Limb (tissue), 2 donors: ENCODE data around the gene SORCS3.

Source experiments
- DNase-seq, 2 donors: peaks; one replicate each; pipeline ENCODE4 v3.0.0-alpha.2; 2016; ENCODE audit errors: extremely low spot score in 2 of 2

Gene SORCS3

DNA sequence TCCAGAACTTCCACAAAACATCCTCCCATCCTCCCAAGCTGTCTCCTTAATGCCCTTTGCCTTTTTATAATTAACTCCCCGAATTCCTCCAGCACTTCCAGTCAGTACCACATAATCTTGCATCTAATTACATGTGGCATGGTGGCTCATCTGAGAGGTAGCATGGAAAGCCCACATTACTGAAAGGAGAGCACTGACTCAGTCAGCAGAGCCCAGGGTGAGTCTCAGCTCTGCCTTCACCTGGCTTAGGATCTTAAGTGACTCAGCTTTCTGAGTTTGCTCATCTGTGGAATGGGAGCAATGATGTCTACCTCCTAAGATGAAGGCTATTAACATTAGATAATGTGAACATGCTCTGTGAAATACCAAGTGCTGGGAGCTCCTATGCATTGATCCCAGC lies 433.9 kb downstream of the SORCS3 start:
- DNase-seq: no peak

DNA sequence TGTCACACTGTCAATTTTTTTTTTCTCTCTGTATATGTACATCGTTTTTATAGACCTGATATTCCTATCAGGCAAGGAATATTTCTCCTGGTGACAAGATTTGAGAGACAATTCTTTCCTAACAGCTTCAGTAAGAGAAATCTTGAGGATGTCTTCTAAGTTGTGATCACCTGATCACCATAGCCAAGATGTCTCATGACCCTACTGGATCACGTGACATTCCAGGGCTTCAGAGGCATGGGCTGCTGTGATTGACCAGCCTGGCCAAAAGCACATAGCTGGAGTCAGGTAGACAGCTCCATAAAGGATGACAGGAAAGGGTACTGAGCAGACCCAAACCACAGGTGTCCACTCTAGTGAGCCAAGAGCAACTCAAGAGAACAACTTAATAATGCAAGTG lies 444.9 kb downstream of the SORCS3 start:
- no peak for DNase-seq

DNA sequence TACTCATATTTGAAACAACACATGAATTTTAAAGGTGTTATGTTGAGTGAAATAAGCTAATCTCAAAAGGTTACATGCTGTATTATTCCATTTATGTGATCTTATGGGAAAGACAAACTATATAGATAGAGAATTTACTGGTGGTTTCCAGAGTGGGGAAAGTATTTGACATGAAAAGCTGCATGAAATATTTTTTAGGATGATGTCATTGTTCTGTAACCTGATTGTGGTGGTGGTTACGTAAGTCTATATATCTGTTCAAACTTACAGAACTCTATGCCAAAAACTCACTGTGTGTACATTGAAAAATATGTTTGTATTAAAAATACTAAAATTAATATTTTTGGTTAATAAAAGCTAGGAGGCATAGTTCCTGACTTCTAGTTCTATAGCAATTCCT lies 453.0 kb downstream of the SORCS3 start:
- no peak for DNase-seq

DNA sequence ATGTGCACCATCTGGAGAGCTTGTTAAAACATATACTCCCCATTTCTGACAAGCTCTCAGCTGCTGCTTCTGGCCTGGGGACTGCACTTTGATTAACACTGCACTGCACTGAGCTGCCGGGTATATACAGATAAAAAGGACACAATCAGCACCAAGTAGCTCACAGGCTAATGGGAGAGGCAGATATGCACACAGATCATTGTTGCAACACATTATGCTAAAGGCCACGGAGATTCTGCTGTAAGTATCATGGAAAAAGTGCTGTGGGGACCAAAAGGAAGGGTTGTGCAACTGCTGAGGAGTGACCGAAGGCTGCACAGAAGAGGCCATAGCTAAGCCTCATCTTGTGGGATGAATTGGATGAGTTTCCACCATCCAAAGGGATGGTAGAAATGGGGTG lies 455.2 kb downstream of the SORCS3 start:
- no peak for DNase-seq

DNA sequence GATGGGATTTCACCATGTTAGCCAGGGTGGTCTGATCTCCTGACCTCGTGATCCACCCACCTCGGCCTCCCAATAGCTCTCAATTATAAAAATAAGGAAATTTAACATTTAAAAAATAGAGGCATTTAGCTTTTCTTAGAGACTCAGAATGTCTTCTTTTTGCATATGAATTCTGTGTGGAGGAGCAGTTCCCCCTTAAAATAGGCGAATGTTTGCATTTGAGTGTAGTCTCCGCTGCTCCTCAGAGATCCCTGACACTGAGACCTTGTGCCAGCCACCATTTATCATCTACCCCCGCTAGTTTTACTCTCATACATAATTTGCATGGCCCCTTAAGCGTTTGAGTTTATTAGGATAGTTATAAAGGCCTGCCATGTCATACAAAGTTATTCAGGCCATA lies 461.9 kb downstream of the SORCS3 start:
- DNase-seq: no peak

DNA sequence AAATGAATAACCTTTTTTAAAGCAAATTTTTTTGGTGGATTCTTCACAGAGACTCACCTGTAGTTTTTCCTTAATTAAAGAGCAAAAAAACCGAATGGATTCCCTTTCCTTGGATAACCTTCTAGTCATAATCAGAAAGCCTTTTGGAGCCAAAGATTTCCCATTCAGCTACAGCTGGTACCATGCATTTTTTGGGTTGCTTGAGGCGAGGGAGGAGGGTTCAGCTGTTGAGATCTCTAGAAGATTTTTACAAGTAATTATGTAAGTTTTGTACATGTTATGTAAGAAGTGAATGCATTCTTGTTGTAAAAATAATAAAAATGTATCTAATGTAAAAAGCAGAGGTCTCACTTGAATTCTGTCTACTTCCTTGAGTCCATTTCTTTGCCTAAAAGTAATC lies 463.2 kb downstream of the SORCS3 start:
- DNase-seq: no peak

DNA sequence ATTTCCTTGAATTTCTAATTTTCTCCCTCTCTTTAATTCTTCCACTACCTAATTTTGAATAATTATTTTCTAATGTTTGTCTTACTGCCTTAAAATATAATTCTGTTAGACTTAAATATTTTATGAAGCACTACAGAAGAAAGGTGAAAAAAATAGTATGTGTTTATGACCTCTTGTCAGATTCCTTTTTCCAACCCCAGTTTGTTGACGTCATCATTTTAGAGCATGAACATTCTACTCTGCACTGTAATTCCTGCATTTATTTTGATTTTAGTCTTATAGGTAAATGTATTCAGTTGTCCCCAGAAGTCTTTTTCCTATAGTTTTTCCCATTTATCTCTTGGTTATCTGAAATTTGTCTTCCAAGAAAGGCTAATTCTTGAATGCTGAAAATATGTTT lies 468.1 kb downstream of the SORCS3 start:
- no peak for DNase-seq

DNA sequence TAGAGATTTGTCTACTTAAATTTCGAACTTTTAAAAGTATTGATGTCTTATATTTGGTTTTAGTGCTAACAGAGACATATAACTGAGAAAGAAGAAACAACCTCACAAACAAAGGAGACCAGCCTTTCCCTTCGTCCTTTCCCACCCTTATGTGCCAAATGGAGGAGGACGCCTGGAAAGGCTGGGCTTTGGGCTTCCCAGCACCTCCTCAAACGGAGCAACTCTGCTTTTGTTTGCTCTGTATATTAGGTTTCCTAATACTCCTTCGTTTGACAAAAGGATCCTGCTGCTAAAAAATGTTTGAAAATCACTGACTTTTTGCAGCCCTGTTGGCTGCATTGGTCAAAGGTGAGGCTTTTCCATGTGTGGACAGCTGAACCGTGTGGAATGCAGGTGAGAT lies 471.8 kb downstream of the SORCS3 start:
- no peak for DNase-seq

DNA sequence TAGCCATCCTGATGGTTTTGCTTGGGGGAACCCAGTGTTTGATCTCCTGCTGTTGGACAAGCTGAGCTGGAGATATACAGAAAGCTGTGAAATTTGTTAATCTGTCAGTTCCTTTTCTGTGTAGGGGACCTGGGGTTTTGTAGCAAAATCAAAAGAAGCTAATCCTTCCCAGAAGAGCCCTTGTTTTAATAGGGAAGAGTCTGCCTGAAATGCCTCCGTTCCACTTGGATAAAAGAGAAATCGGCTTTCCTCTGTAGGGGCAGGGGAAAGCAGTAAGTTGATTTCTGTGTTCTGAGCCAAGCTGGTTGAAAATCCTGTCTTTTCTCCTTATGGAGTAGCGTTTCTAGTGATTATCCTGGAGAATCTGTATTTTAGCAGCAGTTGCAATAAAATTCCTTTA lies 472.6 kb downstream of the SORCS3 start:
- no peak for DNase-seq

DNA sequence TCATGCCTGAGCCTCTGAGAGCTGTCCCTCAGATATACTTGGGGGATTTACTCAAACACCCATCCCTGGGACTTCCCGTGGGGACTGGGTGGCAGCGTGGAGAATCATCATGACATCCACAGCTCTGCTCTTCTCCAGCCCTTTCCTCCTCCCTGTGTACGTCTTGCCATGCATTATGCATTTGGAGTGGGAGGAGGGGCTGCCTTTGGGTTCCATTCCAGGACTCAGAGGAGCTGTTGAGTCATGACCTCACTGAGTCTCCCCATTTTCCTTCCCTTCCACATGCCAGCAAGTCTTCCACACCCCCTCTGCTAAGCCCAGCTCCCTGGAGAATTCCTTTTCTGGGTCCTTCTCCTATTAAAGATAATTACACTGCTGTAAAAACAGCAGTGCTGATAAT lies 480.7 kb downstream of the SORCS3 start:
- DNase-seq: no peak

DNA sequence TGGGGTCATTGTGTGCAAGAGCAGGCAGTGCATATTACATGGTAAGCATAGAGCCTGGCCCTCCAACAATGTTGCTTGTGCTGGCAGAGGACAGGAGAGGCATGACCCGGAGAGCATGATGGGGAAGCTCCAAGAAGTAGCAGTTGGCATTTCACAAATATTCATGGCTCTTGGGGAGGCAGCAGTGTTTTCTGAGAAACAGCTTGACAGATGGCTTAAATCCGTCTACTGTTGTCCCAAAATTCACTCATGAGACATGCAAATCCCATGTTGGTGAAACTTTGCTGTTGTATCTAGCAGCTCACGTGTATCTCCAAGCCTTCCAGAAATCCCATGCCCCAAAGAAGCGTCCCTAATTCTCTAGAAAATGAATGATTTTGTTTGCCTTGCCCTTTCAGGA lies 487.0 kb downstream of the SORCS3 start:
- no peak for DNase-seq

DNA sequence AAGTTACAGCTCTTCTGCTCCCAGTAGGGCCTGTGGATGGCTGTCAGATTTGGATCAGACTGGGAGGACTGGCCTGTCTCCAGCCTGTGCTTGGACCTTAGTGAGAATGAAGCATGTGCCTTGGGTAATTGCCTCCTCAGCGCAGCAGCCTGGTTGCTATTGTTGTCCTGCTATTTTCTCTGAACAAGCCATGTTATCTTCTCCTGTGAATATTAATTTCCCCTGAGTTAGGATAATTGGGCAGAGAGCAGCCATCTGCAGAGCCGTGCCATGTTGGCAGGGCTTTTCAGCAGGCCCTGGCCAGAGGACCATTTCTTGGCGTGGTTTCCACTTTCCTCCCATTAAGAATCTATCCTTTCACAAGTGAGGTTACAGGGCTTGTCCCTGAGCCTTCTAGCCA lies 497.3 kb downstream of the SORCS3 start:
- no peak for DNase-seq

DNA sequence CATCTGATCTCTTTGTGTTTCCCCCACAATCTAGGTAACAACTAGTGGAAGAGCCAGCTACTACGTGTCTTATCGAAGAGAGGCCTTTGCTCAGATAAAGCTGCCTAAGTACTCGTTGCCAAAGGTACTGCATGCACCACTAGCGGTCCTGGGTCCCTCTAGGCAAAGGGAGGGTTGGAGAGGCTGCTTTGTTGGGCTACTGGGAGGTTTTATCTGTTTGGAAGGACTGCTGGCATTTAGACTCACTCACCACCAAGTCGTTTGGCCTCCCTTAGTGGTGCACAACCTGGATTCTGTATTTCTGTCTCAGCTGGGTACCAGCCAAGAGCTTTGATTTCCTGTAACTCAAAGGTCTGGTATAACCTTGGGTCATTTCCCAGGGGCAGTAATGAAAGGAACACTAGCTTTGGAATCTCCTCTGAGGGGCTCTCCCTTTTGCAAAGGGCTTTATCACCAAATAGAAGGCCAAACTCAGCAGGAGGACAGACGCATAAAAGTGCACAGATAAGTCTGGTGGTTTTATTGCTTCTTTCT lies 498.3 kb downstream of the SORCS3 start:
- no peak for DNase-seq

DNA sequence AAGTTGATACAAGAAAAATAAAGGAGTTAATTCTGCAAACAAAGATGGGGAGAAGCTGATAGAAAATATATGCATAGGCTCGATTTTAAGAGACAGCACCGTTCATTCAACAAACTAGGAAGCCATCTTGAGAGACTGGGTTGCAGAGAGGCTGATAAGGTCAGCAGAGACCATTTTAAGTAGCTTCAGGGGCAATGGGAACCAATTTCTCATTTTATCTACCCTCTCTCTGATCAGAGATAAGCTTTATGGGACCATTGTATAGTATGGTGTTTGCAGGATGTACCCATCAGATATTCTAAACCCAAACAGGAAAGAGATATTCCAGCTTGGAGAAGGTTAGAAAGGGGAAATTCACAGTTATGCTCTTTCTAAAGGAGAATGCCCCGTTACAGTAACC lies 499.5 kb downstream of the SORCS3 start:
- no peak for DNase-seq

DNA sequence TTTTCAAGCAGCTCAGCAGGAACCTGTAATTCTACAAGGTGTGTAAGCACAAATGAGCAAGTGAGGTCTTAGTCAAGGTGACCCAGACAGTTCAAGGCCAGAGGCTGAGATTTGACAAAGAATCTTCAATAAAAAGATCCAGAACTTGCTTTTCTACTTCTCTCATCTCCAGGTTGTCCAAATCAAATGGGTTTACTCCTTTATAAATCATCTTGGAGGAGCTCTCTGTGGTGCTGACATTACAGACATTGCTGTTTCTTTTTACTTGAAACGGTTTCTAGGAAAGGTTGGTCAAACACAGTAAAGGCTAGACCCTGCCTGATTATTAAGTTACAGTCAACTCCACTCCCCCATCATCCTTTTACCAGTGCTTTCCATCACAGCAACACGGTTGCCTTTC lies 504.6 kb downstream of the SORCS3 start:
- DNase-seq: no peak

DNA sequence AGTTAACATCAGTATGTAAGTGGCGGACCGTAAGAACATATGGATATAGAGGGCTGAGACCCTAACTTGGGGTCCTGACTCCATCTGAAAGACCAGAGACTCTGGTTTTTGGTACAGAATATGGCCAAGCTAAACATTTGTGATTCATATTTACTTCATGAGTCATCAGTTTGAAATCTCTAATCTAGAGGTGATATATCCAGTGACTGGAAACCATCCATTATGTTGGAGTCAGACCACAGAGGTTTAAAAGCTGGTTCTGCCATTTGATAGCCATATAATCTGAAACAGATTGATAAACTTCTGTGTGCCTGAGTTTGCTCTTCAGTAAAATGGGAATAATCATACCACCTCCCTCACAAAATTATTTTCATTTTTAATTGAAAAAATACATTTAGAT lies 505.3 kb downstream of the SORCS3 start:
- no peak for DNase-seq

DNA sequence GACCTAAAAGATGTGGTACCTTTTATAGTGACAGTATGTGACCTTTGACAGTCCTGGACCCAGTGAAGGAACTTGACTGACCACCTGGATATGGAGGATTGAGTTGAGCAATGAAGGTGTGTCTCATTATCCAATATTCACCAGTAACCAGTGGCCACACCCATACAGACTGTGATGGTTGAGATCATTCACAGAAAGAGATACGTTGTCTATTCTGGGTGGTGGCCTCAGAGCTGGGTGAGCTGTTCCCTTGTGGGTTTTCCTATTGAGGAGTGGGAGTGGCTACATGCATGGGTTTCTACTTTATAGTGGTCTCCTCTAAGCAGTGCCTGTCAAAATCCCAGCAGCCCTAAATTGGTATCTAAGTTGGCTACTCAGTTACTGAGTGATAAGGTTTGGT lies 507.4 kb downstream of the SORCS3 start:
- DNase-seq: no peak

DNA sequence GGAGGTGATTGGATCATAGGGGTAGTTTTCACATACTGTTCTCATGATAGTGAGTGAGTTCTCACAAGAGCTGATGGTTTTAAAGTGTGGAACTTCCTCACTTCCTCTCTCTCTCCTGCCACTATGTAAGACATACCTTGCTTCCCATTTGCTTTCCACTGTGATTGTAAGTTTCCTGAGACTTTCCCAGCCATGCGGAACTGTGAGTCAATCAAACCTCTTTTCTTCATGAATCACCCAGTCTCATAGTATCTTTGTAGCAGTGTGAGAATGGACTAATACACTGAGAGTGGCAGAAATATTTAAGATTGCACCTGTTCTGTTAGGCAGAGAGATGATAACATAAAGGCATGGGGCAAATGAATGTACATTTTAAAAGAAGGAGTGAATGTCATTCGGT lies 507.8 kb downstream of the SORCS3 start:
- DNase-seq: no peak

DNA sequence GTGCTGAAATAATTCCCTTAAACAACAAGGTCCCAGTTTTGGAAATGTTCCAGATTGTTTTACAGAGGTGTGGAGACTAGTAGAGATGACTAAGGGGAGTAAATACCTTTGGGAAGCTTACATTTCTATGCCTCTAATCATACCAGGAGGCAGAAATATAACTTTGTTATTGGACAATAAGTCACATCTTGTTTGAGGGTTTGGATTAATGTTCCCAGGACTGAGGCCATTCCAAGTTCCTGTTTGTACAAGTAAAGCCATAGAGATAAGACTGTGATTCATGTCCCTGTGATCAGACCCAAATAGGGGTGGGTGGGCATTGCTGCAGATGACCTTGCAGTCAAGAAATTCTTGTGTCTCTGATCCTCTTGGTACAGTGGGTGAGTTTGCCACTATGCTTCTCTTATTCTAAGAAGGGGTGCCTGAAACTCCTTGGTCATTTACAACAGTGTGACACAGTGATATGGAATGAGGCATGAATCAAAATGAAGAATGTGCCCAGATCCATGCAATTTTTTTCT lies 508.3 kb downstream of the SORCS3 start:
- no peak for DNase-seq

DNA sequence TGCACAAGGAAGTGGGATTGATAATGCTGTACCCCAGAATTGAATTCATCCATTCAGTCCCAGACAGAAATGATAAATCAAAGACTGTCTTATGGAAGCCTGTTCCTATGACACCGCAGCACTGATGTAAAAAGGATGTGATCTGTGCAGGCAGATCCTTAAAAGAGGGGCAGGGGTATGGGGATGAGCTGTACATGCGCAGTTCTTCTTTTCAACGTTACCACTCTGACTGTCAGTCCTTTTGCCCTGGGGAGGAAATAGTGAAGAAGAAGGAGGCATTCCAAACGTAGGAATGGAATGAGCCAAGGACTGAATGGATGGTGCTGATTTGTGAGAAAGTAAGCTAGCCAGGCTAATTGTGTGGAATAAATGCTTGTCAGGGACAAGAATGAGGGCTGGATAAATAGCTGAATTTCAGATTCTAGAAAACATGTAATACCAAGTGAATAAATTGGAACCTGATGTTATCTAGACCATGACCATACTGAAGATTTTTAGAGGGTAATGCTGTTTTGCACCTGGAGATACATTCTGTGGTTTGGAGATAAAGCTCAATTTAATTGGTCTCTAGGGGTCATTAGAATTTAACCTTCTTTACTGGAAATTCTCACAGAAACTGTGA lies 509.3 kb downstream of the SORCS3 start:
- DNase-seq: no peak

DNA sequence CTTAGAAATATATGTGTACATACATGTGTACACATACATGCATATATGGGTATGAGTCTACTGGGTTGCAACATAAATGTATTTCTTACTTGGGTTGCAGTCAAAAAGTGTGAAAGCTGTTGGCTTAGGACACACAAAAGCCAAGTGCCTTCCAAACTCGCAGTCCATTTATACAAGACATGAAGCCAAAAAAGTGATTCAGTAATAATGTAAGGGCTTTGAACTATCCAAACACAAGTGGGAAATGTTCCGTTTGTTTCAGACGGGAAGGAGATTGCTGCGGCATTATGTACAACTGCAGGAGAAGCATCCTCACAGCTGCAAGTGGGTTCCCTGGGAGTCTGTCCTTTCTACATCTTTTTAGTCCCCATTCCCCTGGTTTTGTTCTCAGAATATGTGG lies 513.6 kb downstream of the SORCS3 start:
- no peak for DNase-seq

DNA sequence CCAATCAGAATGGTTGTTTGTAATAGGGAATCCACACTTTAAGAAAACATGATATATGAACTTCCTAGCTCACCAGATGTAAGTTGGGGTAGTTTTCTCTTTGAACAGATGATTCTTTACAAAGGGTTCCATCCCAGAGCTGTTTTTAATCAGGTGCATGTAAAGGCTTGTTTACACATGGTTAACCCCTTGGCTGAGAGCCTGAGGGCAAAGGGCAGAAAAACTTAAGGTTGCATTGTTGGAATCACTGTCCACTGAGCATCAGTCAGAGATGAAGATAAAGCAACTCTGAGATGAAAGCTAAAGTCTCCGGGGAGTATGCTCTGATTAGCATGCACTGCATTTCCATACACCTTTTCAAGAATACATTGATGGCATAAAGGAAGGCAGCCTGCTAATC lies 518.2 kb downstream of the SORCS3 start:
- DNase-seq: no peak

DNA sequence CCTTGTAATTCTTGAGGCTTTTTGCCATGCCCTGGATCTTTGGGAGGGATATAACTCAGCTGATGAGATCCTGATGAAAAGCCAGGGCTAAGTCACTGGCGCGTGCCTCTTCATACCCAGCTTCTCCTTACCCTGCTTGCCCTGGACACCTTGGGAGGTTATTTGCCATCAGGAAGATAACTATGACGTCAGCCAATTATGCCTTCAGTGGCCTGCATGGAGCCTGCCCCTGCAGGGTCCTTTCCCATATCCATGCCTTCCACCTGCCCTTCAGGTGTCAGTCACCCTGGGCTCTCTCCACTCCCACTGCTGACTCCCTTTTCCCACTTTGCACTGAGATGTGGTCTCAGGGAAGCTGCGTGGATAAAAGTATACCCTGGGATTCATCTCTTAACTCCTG lies 520.1 kb downstream of the SORCS3 start:
- no peak for DNase-seq

DNA sequence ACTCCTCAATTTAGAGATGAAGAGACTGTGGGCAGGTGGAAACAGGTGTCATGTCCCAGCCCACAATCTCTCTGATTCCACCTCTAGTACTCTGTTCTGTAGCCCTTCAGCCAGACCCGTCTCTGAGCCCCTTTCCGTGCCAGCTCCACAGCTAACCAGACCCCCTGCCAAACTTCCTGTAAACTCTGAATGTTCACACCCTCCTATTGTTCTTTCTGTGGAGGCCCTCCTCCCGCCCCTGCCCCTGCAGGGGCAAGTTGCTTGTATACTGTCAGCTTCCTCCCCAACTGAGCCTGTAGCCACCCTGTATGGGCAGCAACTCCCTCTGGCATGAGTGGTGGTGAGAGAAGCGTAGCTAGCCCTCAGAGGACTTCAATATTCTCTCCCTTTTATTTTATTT lies 520.7 kb downstream of the SORCS3 start:
- DNase-seq: no peak
